ENCODE measurements around the gene PIM2.

PIM2 gene

GRCh38 chrX:48942895-48943294 is 24.1 kb upstream of the PIM2 start:
- TF ChIP-seq CTCF (IDR thresholded peaks at IDR 0.05; ENCODE audit: low read depth, low read length, missing control alignments): no peak
- no peak for DNase-seq (ENCODE audit: low read depth)
- H3K4me3 ChIP-seq (ENCODE audit: low read depth, low read length): no peak overlapping the region

- TF ChIP-seq CTCF (IDR thresholded peaks at IDR 0.05; ENCODE audit: low read depth, low read length, missing control alignments): no peak
- H3K4me3 ChIP-seq (ENCODE audit: low read depth, low read length): no peak overlapping the region
- DNase-seq (ENCODE audit: low read depth): no peak
Measured at GRCh38 chrX:48940404-48940955, 21.7 kb upstream of the PIM2 start.

- no peak overlapping the region for H3K4me3 ChIP-seq (ENCODE audit: low read depth, low read length)
- no peak for DNase-seq (ENCODE audit: low read depth)
Measured at GRCh38 chrX:48939524-48940228, 20.9 kb upstream of the PIM2 start.

GRCh38 chrX:48938721-48939425 is 20.0 kb upstream of the PIM2 start:
- TF ChIP-seq CTCF (IDR thresholded peaks at IDR 0.05; ENCODE audit: low read depth, low read length, missing control alignments): no peak
- peak; percentile 64 for DNase-seq (ENCODE audit: low read depth)
- H3K4me3 ChIP-seq (ENCODE audit: low read depth, low read length): no peak overlapping the region

More at GRCh38 chrX:48939524-48940228, 20.9 kb upstream of the PIM2 start:
- TF ChIP-seq CTCF (IDR thresholded peaks at IDR 0.05; ENCODE audit: low read depth, low read length, missing control alignments): no peak

- peak; percentile 39 for TF ChIP-seq CTCF (IDR thresholded peaks at IDR 0.05; ENCODE audit: low read depth, low read length, missing control alignments)
- DNase-seq (ENCODE audit: low read depth): peak; percentile 81
- peak overlapping the region; percentile 20 for H3K4me3 ChIP-seq (ENCODE audit: low read depth, low read length)
Measured at GRCh38 chrX:48937054-48937907, 18.5 kb upstream of the PIM2 start.

GRCh38 chrX:48936429-48937053 is 17.7 kb upstream of the PIM2 start:
- DNase-seq (ENCODE audit: low read depth): no peak
- TF ChIP-seq CTCF (IDR thresholded peaks at IDR 0.05; ENCODE audit: low read depth, low read length, missing control alignments): no peak
- no peak overlapping the region for H3K4me3 ChIP-seq (ENCODE audit: low read depth, low read length)
